ENCODE data around the gene MPP3. TPM values are rescaled to one million over a fixed set of nuclear protein-coding genes. Genes with fewer than 3 reads are reported as not detected.

The MPP3 gene
- total RNA-seq, 1 experiment from 2014 or later, result 5.7 TPM

DNA sequence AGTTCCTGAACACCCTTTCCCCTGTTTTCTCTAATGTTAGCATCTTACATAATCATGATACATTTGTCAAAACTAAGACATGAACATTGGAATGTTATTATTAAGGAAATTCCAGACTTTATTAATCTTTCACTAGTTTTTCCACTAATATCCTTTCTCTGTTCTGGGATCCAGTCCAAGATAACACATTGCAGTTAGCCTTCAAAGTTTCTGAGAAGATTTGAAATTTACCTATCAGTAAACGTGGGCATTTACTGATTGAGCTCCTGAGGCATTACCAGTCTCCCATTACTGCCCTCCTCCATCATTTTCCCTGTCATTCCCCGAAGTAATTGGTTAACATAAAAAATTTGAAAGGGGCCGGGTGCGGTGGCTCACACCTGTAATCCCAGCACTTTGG is 8.3 kb upstream of the MPP3 start:
- Histone ChIP-seq H3K27me3 (replicated peaks; ENCODE audit: insufficient read depth, low read depth, low read length, poor library complexity) (no peaks in the 10 kb centered on the region), H3K4me3 (ENCODE audit: low read depth, low read length, poor library complexity, severe bottlenecking) (no peak overlapping the region), H3K36me3 (ENCODE audit: insufficient read depth, low read length, poor library complexity, severe bottlenecking) (no peaks in the 10 kb centered on the region), H3K9me3 (ENCODE audit: low read depth, low read length, poor library complexity, severe bottlenecking) (no peaks in the 10 kb centered on the region), H3K27ac (ENCODE audit: low read depth, low read length, poor library complexity, severe bottlenecking) (no peak overlapping the region), H3K4me1 (ENCODE audit: insufficient read depth, low read length, poor library complexity, severe bottlenecking) (no peaks in the 10 kb centered on the region)
- DNase-seq (ENCODE audit: low spot score), result no peak
- no TSS peak for BruUV-seq (replicated peaks)
- TF ChIP-seq, protein P1, sequence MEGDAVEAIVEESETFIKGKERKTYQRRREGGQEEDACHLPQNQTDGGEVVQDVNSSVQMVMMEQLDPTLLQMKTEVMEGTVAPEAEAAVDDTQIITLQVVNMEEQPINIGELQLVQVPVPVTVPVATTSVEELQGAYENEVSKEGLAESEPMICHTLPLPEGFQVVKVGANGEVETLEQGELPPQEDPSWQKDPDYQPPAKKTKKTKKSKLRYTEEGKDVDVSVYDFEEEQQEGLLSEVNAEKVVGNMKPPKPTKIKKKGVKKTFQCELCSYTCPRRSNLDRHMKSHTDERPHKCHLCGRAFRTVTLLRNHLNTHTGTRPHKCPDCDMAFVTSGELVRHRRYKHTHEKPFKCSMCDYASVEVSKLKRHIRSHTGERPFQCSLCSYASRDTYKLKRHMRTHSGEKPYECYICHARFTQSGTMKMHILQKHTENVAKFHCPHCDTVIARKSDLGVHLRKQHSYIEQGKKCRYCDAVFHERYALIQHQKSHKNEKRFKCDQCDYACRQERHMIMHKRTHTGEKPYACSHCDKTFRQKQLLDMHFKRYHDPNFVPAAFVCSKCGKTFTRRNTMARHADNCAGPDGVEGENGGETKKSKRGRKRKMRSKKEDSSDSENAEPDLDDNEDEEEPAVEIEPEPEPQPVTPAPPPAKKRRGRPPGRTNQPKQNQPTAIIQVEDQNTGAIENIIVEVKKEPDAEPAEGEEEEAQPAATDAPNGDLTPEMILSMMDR (conservative IDR thresholded peaks at IDR 0.05; ENCODE audit: low read depth, low read length), result no peak
- no peak for TF ChIP-seq EZH2 (IDR thresholded peaks at IDR 0.05; ENCODE audit: borderline replicate concordance, low read depth, low read length, poor library complexity, severe bottlenecking)
- intact Hi-C loops (cut with micrococcal nuclease; ENCODE audit: unreplicated experiment), result no loop called here
- POLR2A ChIA-PET (ENCODE audit: low non-redundant PET), result no interaction called here
- CTCF ChIA-PET, result no interaction called here

DNA sequence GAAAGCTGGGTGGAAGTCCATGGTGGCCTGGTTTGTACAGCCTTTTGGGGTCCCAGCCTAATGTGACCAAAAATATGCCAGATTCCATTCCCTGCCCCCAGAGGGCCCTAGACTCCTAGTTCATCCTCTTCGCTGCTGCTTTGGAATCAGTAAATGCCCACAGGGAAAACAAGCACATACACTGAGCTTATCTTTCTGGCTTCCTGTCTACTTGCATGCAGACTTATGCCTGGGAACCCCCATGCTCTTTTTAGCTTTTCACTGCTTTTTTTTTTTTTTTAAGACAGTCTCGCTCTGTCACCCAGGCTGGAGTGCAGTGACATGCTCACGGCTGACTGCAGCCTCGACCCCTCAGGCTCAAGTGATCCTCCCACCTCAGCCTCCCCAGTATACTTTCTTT is 7.9 kb upstream of the MPP3 start:
- Histone ChIP-seq H3K27me3 (replicated peaks; ENCODE audit: insufficient read depth, low read depth, low read length, poor library complexity) (no peaks in the 10 kb centered on the region), H3K4me3 (ENCODE audit: low read depth, low read length, poor library complexity, severe bottlenecking) (no peak overlapping the region), H3K4me1 (ENCODE audit: insufficient read depth, low read length, poor library complexity, severe bottlenecking) (no peaks in the 10 kb centered on the region), H3K27ac (ENCODE audit: low read depth, low read length, poor library complexity, severe bottlenecking) (no peak overlapping the region), H3K9me3 (ENCODE audit: low read depth, low read length, poor library complexity, severe bottlenecking) (no peaks in the 10 kb centered on the region), H3K36me3 (ENCODE audit: insufficient read depth, low read length, poor library complexity, severe bottlenecking) (no peaks in the 10 kb centered on the region)
- BruUV-seq (replicated peaks), result no TSS peak
- no peak for TF ChIP-seq EZH2 (IDR thresholded peaks at IDR 0.05; ENCODE audit: borderline replicate concordance, low read depth, low read length, poor library complexity, severe bottlenecking)
- TF ChIP-seq, protein P1 (conservative IDR thresholded peaks at IDR 0.05; ENCODE audit: low read depth, low read length), result peak; percentile 32; the same call in 1 of the 2 replicates
- POLR2A ChIA-PET (ENCODE audit: low non-redundant PET), result no interaction called here
- intact Hi-C loops (cut with micrococcal nuclease; ENCODE audit: unreplicated experiment), result no loop called here
- peak; percentile 49 for DNase-seq (ENCODE audit: low spot score)
- CTCF ChIA-PET, result interaction anchor here (0.6 to 0.7 kb wide), 2 partner anchors 20 to 38 kb away, joined by 3 to 4 read pairs; no protein-coding TSS in a partner anchor

DNA sequence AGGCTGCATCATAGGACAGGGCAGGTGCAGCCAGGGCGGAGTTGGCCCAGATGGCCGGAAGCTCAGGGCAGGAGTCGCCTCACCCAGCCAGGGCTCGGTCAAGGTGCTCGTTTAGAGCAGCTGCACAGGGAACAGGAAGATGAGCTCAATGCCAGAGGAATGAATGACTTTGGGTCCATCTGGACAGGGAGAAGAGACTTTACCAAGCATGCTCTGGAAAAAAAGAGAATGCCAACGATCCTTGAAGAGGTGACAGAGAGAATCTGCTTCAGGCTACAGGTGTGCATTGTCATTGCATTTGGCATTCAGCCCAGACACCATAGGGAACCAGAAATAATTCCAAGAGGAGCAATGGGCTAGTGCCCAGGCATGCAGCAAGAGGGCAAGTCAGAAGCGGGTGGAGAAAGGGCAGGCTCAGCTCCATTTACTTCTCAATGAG is 6.7 kb upstream of the MPP3 start:
- no peak overlapping the region for H3K4me3 ChIP-seq (ENCODE audit: low read depth, low read length, poor library complexity, severe bottlenecking)
- H3K27me3 ChIP-seq (replicated peaks; ENCODE audit: insufficient read depth, low read depth, low read length, poor library complexity), result no peaks in the 10 kb centered on the region
- no peaks in the 10 kb centered on the region for H3K9me3 ChIP-seq (ENCODE audit: low read depth, low read length, poor library complexity, severe bottlenecking)
- H3K27ac ChIP-seq (ENCODE audit: low read depth, low read length, poor library complexity, severe bottlenecking), result no peak overlapping the region
- no TSS peak for BruUV-seq (replicated peaks)
- CTCF ChIA-PET, result no interaction called here
- TF ChIP-seq, protein P1 (conservative IDR thresholded peaks at IDR 0.05; ENCODE audit: low read depth, low read length), result no peak
- TF ChIP-seq EZH2 (IDR thresholded peaks at IDR 0.05; ENCODE audit: borderline replicate concordance, low read depth, low read length, poor library complexity, severe bottlenecking), result no peak
- H3K36me3 ChIP-seq (ENCODE audit: insufficient read depth, low read length, poor library complexity, severe bottlenecking), result no peaks in the 10 kb centered on the region
- no peak for DNase-seq (ENCODE audit: low spot score)
- H3K4me1 ChIP-seq (ENCODE audit: insufficient read depth, low read length, poor library complexity, severe bottlenecking), result no peaks in the 10 kb centered on the region
- POLR2A ChIA-PET (ENCODE audit: low non-redundant PET), result no interaction called here
- intact Hi-C loops (cut with micrococcal nuclease; ENCODE audit: unreplicated experiment), result no loop called here

All from A673 (cell line).